Psoas muscle (tissue), 8 donors: Measurements from ENCODE around the gene DUS3L. TPM values are rescaled to one million over a fixed set of nuclear protein-coding genes. Genes with fewer than 3 reads are reported as not detected.

Experiments
- ATAC-seq, 4 donors: fragments of 200-7000 bp; cut with Tn5 transposase; one replicate each; pipeline ENCODE4 v1.9.1; 2020; ENCODE audit warnings: moderate library complexity in 3 of 4, mild to moderate bottlenecking in 2 of 4
- DNase-seq, 2 donors: peaks; one replicate each; pipeline ENCODE4 v3.0.0-alpha.2; 2020
- H3K27ac ChIP-seq: fragments of 200-600 bp; one replicate; pipeline ENCODE4 v1.8.0; 2022
- H3K27me3 ChIP-seq, 3 donors: fragments of 200-600 bp in 1 of 3; one replicate each; pipeline versions ENCODE4 v1.6.1 to v1.8.0; 2013 to 2022; ENCODE audit warnings: low read length in 2 of 3, mild to moderate bottlenecking in 2 of 3, moderate library complexity in 1 of 3; ENCODE audit not compliant: insufficient read depth in 3 of 3
- H3K36me3 ChIP-seq, 2 donors: fragments of 200-600 bp in 1 of 2; one replicate each; pipeline versions ENCODE4 v1.6.1 to v1.8.0; 2013 to 2022; ENCODE audit warnings: low read depth in 1 of 2, mild to moderate bottlenecking in 1 of 2, moderate library complexity in 1 of 2; ENCODE audit not compliant: insufficient read depth in 1 of 2
- H3K4me1 ChIP-seq: fragments of 200-600 bp; one replicate; pipeline ENCODE4 v1.8.0; 2022
- H3K4me3 ChIP-seq: fragments of 200-600 bp; one replicate; pipeline ENCODE4 v1.8.0; 2022; ENCODE audit warnings: mild to moderate bottlenecking
- H3K9me3 ChIP-seq: fragments of 200-600 bp; one replicate; pipeline ENCODE4 v1.8.0; 2022
- WGBS, 3 donors: extraction: QIAGEN DNeasy Blood & Tissue Kit; methylation state at CpG; one replicate each; pipeline versions ENCODE4 v1.1.6 to v1.1.7; 2013; 5-methylcytosine and 5-hydroxymethylcytosine counted together
- intact Hi-C, 2 donors: fragments of 100-400 bp; cut with DNase I; formaldehyde crosslinking; loops; one replicate each; pipeline versions ENCODE4 v1.11.0 to v1.14.2; 2022
- polyA plus RNA-seq, 3 donors: library from polyadenylated mRNA; stranded (reverse); fragments of 200-250 nt; gene quantifications; one replicate each; pipeline ENCODE4 v1.2.3, GENCODE V29; 2013
- total RNA-seq, 4 donors: library from RNA; stranded (reverse); fragmentation: NEBNext Ultra II Directional in 2 of 4; extraction: Animal tissue kit (Norgen Biotek cat#: 25700) in 2 of 4; gene quantifications; one replicate each; pipeline versions ENCODE4 v1.2.1 to v1.2.4, GENCODE V29; 2021 to 2023
- TF ChIP-seq, protein P1 (sequence below): fragments of 200-600 bp; IDR thresholded peaks from one replicate; pipeline ENCODE4 v1.8.0; 2022; ENCODE audit warnings: antibody characterized with exemption
- donor health status: healthy with polysubstance abuse.
- donor health status: DM: no; HTN: no; CAD: no; lungs with moderate emphysema.
- donor health status: Bipolar disorder and iron deficiency.
- donor health status: healthy.
- donor health status: DM: yes; HTN: yes; CAD: no.
- donor health status: DM: no; HTN: no; CAD: no.
- donor health status: DM: no; HTN: no; CAD: no.
- donor health status: DM: yes; HTN: yes; CAD: no.

DUS3L gene
- total and polyA plus RNA-seq, 7 donors = 13.4 to 40.1 (median 23.2) TPM

- 41 to 49% (median 43%) methylated on average over 30 of the region's 30 CpGs for WGBS, 3 donors
Observed at GRCh38 chr19:5822181-5822844, 31.4 kb upstream of the DUS3L start.

DNA sequence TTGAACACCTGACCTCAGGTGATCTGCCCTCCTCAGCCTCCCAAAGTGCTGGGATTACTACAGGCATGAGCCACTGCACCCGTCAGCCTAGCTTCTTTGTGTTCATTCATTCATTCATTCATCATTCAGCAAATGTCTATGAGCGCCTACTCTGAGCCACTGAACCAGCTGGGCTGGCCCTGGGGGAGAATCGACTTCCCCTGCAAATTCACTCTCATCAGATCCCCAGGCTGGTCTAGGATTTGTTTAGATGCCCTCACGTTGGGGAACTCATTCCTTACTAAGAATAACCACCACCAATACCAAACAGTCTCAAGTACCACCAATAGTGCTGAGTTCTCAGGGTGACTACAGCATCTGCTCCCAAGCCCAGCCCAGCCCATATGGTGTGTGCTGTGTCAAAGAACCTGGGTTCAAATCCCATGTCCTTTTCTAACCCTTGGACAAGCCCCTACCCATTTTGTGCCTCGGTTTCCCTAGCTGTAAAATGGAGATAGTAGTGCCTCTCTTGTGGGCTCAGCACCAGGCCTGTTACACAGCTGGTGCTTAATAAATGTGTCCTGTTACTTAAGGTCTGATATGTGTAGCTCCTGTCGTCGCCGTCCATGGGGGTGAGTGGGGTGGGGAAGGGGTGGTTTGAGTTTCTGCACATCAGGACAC is 30.7 kb upstream of the DUS3L start:
- no peak for DNase-seq
- 49 to 58% (median 54%) methylated on average over 8 of the region's 8 CpGs for WGBS, 3 donors
- intact Hi-C loops = no loop called here

More at GRCh38 chr19:5822181-5822844, 31.4 kb upstream of the DUS3L start:
- intact Hi-C loops = no loop called here
- no peak overlapping the region for H3K27ac ChIP-seq
- no peak for DNase-seq
- TF ChIP-seq, protein P1, sequence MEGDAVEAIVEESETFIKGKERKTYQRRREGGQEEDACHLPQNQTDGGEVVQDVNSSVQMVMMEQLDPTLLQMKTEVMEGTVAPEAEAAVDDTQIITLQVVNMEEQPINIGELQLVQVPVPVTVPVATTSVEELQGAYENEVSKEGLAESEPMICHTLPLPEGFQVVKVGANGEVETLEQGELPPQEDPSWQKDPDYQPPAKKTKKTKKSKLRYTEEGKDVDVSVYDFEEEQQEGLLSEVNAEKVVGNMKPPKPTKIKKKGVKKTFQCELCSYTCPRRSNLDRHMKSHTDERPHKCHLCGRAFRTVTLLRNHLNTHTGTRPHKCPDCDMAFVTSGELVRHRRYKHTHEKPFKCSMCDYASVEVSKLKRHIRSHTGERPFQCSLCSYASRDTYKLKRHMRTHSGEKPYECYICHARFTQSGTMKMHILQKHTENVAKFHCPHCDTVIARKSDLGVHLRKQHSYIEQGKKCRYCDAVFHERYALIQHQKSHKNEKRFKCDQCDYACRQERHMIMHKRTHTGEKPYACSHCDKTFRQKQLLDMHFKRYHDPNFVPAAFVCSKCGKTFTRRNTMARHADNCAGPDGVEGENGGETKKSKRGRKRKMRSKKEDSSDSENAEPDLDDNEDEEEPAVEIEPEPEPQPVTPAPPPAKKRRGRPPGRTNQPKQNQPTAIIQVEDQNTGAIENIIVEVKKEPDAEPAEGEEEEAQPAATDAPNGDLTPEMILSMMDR = no peak
- no peak for ATAC-seq
- H3K4me3 ChIP-seq = no peak overlapping the region
- peaks cover 0 to 59% (median 13%) of the 10 kb centered on the region in 3 donors for H3K27me3 ChIP-seq
- H3K9me3 ChIP-seq = no peaks in the 10 kb centered on the region
- no peaks in the 10 kb centered on the region for H3K4me1 ChIP-seq
- no peaks in the 10 kb centered on the region for H3K36me3 ChIP-seq

GRCh38 chr19:5820785-5821184 is 29.8 kb upstream of the DUS3L start:
- Histone ChIP-seq H3K27me3 (peaks cover 0 to 49% (median 5%) of the 10 kb centered on the region in 3 donors), H3K4me3 (no peak overlapping the region), H3K4me1 (no peaks in the 10 kb centered on the region), H3K27ac (no peak overlapping the region), H3K36me3 (no peaks in the 10 kb centered on the region), H3K9me3 (no peaks in the 10 kb centered on the region)
- TF ChIP-seq, protein P1 = no peak
- DNase-seq (no peak), ATAC-seq (no peak)
- WGBS, 3 donors = 42 to 53% (median 51%) methylated on average over 6 of the region's 6 CpGs
- intact Hi-C loops = no loop called here

More for the DNA sequence above, 30.7 kb upstream of the DUS3L start:
- Histone ChIP-seq H3K36me3 (no peaks in the 10 kb centered on the region), H3K9me3 (no peaks in the 10 kb centered on the region), H3K4me3 (no peak overlapping the region), H3K27me3 (peaks cover 0 to 52% (median 7%) of the 10 kb centered on the region in 3 donors), H3K27ac (no peak overlapping the region), H3K4me1 (no peaks in the 10 kb centered on the region)
- ATAC-seq = no peak
- TF ChIP-seq, protein P1 = no peak

- Histone ChIP-seq H3K9me3 (no peaks in the 10 kb centered on the region), H3K4me1 (no peaks in the 10 kb centered on the region), H3K27ac (no peak overlapping the region), H3K27me3 (peaks cover 0 to 41% (median 1%) of the 10 kb centered on the region in 3 donors), H3K36me3 (no peaks in the 10 kb centered on the region), H3K4me3 (no peak overlapping the region)
- DNase-seq (no peak), ATAC-seq (no peak)
- 74 to 80% (median 78%) methylated on average over 10 of the region's 10 CpGs for WGBS, 3 donors
- intact Hi-C loops = no loop called here
- TF ChIP-seq, protein P1 = no peak
Observed at GRCh38 chr19:5818594-5818993, 27.6 kb upstream of the DUS3L start.
